HepG2 (cell line): ENCODE measurements around the gene NDUFB10. TPM values are rescaled to one million over a fixed set of nuclear protein-coding genes. Genes with fewer than 3 reads are reported as not detected.

Source experiments
- ADNP ChIP-seq: sonication (generic); formaldehyde crosslinking; IDR thresholded peaks from 2 replicates; pipeline ENCODE4 v1.4.0; 2020; ENCODE audit warnings: missing genetic modification reagents
- FOXJ3 ChIP-seq: sonication (generic); formaldehyde crosslinking; IDR thresholded peaks from 2 replicates; pipeline ENCODE4 v1.4.0; 2020; ENCODE audit warnings: missing genetic modification reagents, mild to moderate bottlenecking, borderline replicate concordance
- GATA4 ChIP-seq: sonication (generic); IDR thresholded peaks from 2 replicates; pipeline ENCODE4 v1.6.1; 2016; ENCODE audit warnings: antibody characterized with exemption, low read depth, borderline replicate concordance
- HDAC2 ChIP-seq: sonication (generic); formaldehyde crosslinking; IDR thresholded peaks from 2 replicates; pipeline ENCODE4 v1.4.0; 2020; ENCODE audit warnings: missing genetic modification reagents
- MZF1 ChIP-seq: sonication (generic); formaldehyde crosslinking; IDR thresholded peaks from 2 replicates; pipeline ENCODE4 v1.8.1; 2023; ENCODE audit warnings: mild to moderate bottlenecking, missing genetic modification reagents, borderline replicate concordance
- NCOA1 ChIP-seq: sonication (generic); formaldehyde crosslinking; IDR thresholded peaks from 2 replicates; pipeline ENCODE4 v1.9.0; 2021; ENCODE audit warnings: missing genetic modification reagents
- NCOA5 ChIP-seq: sonication (generic); formaldehyde crosslinking; IDR thresholded peaks from 2 replicates; pipeline ENCODE4 v1.4.0; 2020; ENCODE audit warnings: missing genetic modification reagents
- NPAS2 ChIP-seq: sonication (generic); formaldehyde crosslinking; IDR thresholded peaks from 2 replicates; pipeline ENCODE4 v1.8.0; 2022; ENCODE audit warnings: mild to moderate bottlenecking, missing genetic modification reagents, borderline replicate concordance
- PLRG1 ChIP-seq: fragments of 450-650 bp; conservative IDR thresholded peaks from 2 replicates; pipeline ENCODE4 v1.6.1; 2016
- RAD21 ChIP-seq: fragments of 450-650 bp; formaldehyde crosslinking; IDR thresholded peaks from 2 replicates; pipeline ENCODE4 v1.5.0; 2020; ENCODE audit warnings: mild to moderate bottlenecking
- RBM22 ChIP-seq: fragments of 200-400 bp; formaldehyde crosslinking; optimal IDR thresholded peaks from 2 replicates; pipeline ENCODE3; 2017; ENCODE audit warnings: mild to moderate bottlenecking, low read length, moderate library complexity
- REPIN1 ChIP-seq: sonication (generic); formaldehyde crosslinking; IDR thresholded peaks from 2 replicates; pipeline ENCODE4 v1.8.0; 2022; ENCODE audit warnings: missing genetic modification reagents, low read depth, mild to moderate bottlenecking, borderline replicate concordance
- SAP130 ChIP-seq: IDR thresholded peaks from 2 replicates; pipeline ENCODE4 v1.6.1; 2016; ENCODE audit warnings: low read depth
- TCF12 ChIP-seq, 2 experiments: fragments of 450-650 bp in 1 of 2; sonication (generic) in 1 of 2; formaldehyde crosslinking in 1 of 2; IDR thresholded peaks; 2 replicates each; pipeline versions ENCODE4 v1.6.1 to v1.8.0; 2017 to 2022; ENCODE audit warnings: antibody characterized with exemption in 1 of 2, mild to moderate bottlenecking in 1 of 2, missing genetic modification reagents in 1 of 2, moderate library complexity in 1 of 2
- ZBTB42 ChIP-seq: sonication (generic); formaldehyde crosslinking; IDR thresholded peaks from 2 replicates; pipeline ENCODE4 v1.5.0; 2020; ENCODE audit warnings: mild to moderate bottlenecking, missing genetic modification reagents
- ZNF12 ChIP-seq: sonication (generic); formaldehyde crosslinking; IDR thresholded peaks from 2 replicates; pipeline ENCODE4 v1.5.0; 2020; ENCODE audit warnings: missing genetic modification reagents
- ZNF318 ChIP-seq: sonication (generic); formaldehyde crosslinking; IDR thresholded peaks from 2 replicates; pipeline ENCODE4 v1.4.0; 2020; ENCODE audit warnings: mild to moderate bottlenecking, missing genetic modification reagents
- ZNF83 ChIP-seq: sonication (generic); formaldehyde crosslinking; IDR thresholded peaks from 2 replicates; pipeline ENCODE4 v1.4.0; 2020; ENCODE audit warnings: missing genetic modification reagents, mild to moderate bottlenecking, borderline replicate concordance
- polyA plus RNA-seq, 8 experiments: library from polyadenylated mRNA; depleted of rRNA in 3 of 8; stranded (reverse) in 7 of 8; unstranded in 1 of 8; fragments of >200 nt; fragmentation: Illumina TruSeq in 4 of 8; extraction: Trizol in 4 of 8; gene quantifications; 2 replicates each; pipeline versions ENCODE4 v1.2.1 to v1.2.3, GENCODE V29; 2011 to 2016; ENCODE audit warnings: low read depth in 4 of 8, missing spikeins in 1 of 8, mixed read lengths in 1 of 8; ENCODE audit not compliant: insufficient read depth in 1 of 8
- total RNA-seq, 5 experiments: library from RNA; depleted of rRNA; stranded (reverse); fragments of >200 nt; fragmentation: Illumina TruSeq; extraction: Trizol; gene quantifications; 2 replicates each; pipeline ENCODE4 v1.2.3, GENCODE V29; 2016; ENCODE audit warnings: low read depth in 1 of 5
- TF ChIP-seq, protein P1 (sequence below): sonication (generic); formaldehyde crosslinking; conservative IDR thresholded peaks from 2 replicates; pipeline ENCODE4 v1.4.0; 2020; ENCODE audit warnings: missing genetic modification reagents
- TF ChIP-seq, protein P2 (sequence below): sonication (generic); formaldehyde crosslinking; IDR thresholded peaks from 2 replicates; pipeline ENCODE4 v1.4.0; 2020; ENCODE audit warnings: missing genetic modification reagents

Gene NDUFB10
- total and polyA plus RNA-seq, 2 of the 13 experiments (the other 11 are each of a cell fraction or from before 2014, with no cell fraction given) = 68.6 to 157 TPM

DNA sequence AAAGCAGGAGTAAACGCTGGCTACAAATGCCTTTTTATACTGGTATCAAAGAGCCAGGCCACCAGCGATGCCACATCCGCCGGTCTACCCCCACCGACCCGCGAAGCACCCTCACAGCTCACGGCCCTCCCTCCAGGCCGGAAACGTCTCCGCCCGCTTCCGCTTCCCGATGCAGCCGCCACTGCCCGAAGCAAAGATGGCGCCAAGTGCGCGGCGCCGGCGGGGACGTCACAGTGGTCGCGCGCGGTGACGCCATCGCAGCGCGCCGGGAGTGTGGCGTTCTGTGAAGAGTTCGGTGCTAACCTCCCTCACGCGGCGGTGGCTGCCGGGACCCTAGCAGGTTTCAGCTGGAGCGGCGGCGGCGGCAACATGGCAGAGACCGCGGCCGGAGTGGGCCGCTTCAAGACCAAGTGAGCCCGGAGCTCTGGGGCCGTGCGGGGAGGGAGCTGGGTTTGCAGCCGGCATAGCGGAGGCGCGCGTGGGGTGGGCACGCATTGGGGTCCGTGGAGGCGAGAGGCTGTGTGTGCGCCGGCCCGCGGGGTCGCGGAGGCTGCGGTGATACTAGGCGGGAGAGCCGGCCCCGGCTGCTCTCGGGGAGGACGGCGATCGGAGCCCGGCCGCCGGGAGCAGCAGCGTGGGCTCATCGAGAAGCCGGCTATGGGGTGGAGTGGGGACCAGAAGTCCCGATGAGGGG lies 12.6 kb downstream of the NDUFB10 start, which contains the start of gene TBL3 (continued):
- TF ChIP-seq ZNF318 (CRISPR knock-in tag) (no peak), TCF12 (IDR thresholded peaks at IDR 0.05) (no peak), TCF12 (CRISPR knock-in tag; IDR thresholded peaks at IDR 0.05) (peak; percentile 76; the same call in 1 of the 2 replicates), GATA4 (no peak; the same call in 1 of the 2 replicates), NPAS2 (CRISPR knock-in tag) (no peak), ADNP (CRISPR knock-in tag) (no peak; the same call in 1 of the 2 replicates), ZNF83 (peak; percentile 76; the same call in 1 of the 2 replicates), ZBTB42 (no peak; the same call in 1 of the 2 replicates), MZF1 (CRISPR knock-in tag) (0 out of 2 replicates have a peak, but pooled peaks have one; percentile 81), NCOA5 (CRISPR knock-in tag) (no peak), FOXJ3 (CRISPR knock-in tag) (peak; percentile 44; the same call in 1 of the 2 replicates), REPIN1 (CRISPR knock-in tag) (peak; percentile 81; the same call in 1 of the 2 replicates), PLRG1 (no peak), HDAC2 (peak; percentile 98), NCOA1 (peak; percentile 60; the same call in 1 of the 2 replicates), RBM22 (no peak), ZNF12 (no peak), SAP130 (CRISPR knock-in tag) (peak; percentile 99), RAD21 (CRISPR knock-in tag) (peak; percentile 15; the same call in 1 of the 2 replicates)
- TF ChIP-seq, protein P1, sequence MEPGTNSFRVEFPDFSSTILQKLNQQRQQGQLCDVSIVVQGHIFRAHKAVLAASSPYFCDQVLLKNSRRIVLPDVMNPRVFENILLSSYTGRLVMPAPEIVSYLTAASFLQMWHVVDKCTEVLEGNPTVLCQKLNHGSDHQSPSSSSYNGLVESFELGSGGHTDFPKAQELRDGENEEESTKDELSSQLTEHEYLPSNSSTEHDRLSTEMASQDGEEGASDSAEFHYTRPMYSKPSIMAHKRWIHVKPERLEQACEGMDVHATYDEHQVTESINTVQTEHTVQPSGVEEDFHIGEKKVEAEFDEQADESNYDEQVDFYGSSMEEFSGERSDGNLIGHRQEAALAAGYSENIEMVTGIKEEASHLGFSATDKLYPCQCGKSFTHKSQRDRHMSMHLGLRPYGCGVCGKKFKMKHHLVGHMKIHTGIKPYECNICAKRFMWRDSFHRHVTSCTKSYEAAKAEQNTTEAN (CRISPR knock-in tag) = no peak
- TF ChIP-seq, protein P2, sequence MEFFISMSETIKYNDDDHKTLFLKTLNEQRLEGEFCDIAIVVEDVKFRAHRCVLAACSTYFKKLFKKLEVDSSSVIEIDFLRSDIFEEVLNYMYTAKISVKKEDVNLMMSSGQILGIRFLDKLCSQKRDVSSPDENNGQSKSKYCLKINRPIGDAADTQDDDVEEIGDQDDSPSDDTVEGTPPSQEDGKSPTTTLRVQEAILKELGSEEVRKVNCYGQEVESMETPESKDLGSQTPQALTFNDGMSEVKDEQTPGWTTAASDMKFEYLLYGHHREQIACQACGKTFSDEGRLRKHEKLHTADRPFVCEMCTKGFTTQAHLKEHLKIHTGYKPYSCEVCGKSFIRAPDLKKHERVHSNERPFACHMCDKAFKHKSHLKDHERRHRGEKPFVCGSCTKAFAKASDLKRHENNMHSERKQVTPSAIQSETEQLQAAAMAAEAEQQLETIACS (CRISPR knock-in tag) = peak; percentile 88
